ENCODE results near the gene WT1. TPM values are rescaled to one million over a fixed set of nuclear protein-coding genes. Genes with fewer than 3 reads are reported as not detected.

Gene WT1
- total RNA-seq, 4 donors from 2014 or later = 0.52 to 2.7 (median 1.6) TPM; not detected in 1

DNA sequence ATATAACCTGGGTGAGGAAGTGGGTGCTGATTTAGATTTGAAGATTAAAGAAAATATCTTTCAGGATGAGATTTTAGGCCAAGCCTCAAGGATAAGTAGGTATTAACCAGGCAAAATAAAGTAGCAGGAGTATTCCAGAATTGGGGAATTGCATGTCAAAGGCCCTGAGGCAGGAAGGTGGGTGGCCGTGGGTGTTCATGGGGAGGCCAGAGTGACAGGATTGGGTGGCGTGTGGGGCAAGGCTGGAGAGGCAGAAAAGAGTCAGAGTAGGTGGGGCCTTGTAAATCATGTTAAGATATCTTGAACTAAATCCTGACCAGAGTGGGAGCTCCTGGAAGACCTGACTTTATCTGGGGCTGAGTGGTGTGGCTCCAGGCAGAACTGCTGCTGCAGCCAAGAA lies 19.7 kb upstream of the WT1 start:
- Histone ChIP-seq H3K4me3 (no peak overlapping the region), H3K27me3 (peaks cover 12% of the 10 kb centered on the region), H3K27ac (no peak overlapping the region), H3K36me3 (no peaks in the 10 kb centered on the region), H3K4me1 (no peaks in the 10 kb centered on the region), H3K9me3 (no peaks in the 10 kb centered on the region)
- ATAC-seq = no peak
- 65 to 100% methylated on average over 1 to 2 of the region's 2 CpGs for whole genome bisulfite sequencing, 2 donors (ENCODE audit: low coverage in 1 of 2)
- TF ChIP-seq POLR2AphosphoS5 (IDR thresholded peaks at IDR 0.05) = no peak
- TF ChIP-seq POLR2A (IDR thresholded peaks at IDR 0.05) = no peak
- no peak for TF ChIP-seq EP300 (IDR thresholded peaks at IDR 0.05)
- TF ChIP-seq, protein P1, sequence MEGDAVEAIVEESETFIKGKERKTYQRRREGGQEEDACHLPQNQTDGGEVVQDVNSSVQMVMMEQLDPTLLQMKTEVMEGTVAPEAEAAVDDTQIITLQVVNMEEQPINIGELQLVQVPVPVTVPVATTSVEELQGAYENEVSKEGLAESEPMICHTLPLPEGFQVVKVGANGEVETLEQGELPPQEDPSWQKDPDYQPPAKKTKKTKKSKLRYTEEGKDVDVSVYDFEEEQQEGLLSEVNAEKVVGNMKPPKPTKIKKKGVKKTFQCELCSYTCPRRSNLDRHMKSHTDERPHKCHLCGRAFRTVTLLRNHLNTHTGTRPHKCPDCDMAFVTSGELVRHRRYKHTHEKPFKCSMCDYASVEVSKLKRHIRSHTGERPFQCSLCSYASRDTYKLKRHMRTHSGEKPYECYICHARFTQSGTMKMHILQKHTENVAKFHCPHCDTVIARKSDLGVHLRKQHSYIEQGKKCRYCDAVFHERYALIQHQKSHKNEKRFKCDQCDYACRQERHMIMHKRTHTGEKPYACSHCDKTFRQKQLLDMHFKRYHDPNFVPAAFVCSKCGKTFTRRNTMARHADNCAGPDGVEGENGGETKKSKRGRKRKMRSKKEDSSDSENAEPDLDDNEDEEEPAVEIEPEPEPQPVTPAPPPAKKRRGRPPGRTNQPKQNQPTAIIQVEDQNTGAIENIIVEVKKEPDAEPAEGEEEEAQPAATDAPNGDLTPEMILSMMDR (IDR thresholded peaks at IDR 0.05) = no peak

DNA sequence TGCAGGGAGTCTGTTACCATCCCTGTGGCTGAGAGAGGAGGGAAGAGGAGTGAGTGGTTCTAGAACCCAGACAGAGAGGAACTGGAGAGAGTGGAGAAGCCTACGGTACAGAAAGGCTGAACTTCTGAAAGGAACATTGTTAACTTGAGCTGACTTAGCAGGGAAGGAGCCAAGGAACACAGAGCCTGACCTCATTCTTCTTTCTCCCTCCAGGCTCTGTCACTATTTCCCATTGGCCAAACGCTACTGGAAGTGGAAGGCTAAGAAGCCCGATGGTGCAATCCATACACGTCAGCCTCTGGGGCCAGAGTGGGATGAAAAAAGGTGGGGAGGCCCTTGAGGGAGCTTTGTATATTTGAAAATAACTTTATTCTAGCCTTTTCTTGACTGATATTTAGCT lies 16.5 kb upstream of the WT1 start:
- peak; percentile 61 for ATAC-seq
- Histone ChIP-seq H3K4me1 (no peaks in the 10 kb centered on the region), H3K27ac (no peak overlapping the region), H3K36me3 (no peaks in the 10 kb centered on the region), H3K9me3 (no peaks in the 10 kb centered on the region), H3K27me3 (peaks cover 21% of the 10 kb centered on the region), H3K4me3 (no peak overlapping the region)
- WGBS, 2 donors (ENCODE audit: low coverage in 1 of 2) = 56 to 76% methylated on average over 3 to 4 of the region's 4 CpGs
- TF ChIP-seq POLR2A (IDR thresholded peaks at IDR 0.05) = no peak
- no peak for TF ChIP-seq EP300 (IDR thresholded peaks at IDR 0.05)
- TF ChIP-seq POLR2AphosphoS5 (IDR thresholded peaks at IDR 0.05) = no peak
- TF ChIP-seq, protein P1 (IDR thresholded peaks at IDR 0.05) = no peak

DNA sequence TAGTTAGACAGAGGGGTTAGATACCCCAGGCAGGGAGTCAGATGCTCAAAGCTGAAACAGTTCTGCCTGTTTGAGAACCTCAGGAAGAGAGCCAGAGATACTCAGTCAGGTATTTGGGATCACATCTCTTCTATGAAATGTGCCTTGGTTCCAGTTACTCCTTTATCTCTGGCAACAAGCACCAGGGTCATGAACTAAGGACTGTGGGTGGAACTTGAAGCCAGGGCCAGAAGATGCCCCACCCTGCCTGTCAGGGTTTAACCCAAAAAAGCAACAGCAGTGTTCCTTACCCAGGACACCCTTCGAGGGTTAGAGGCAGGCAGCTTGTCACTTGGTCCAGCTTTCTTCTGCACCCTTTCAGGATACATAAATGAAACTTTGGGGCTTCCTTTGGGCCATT lies 15.0 kb upstream of the WT1 start:
- Histone ChIP-seq H3K27ac (no peak overlapping the region), H3K4me1 (no peaks in the 10 kb centered on the region), H3K36me3 (no peaks in the 10 kb centered on the region), H3K9me3 (no peaks in the 10 kb centered on the region), H3K27me3 (peaks cover 28% of the 10 kb centered on the region), H3K4me3 (no peak overlapping the region)
- 100% methylated on average over 1 of the region's 1 CpG; no CpG with 5 or more reads in 1 of the 2 donors for WGBS, 2 donors (ENCODE audit: low coverage in 1 of 2)
- TF ChIP-seq POLR2A (IDR thresholded peaks at IDR 0.05) (no peak), POLR2AphosphoS5 (IDR thresholded peaks at IDR 0.05) (no peak), EP300 (IDR thresholded peaks at IDR 0.05) (no peak)
- TF ChIP-seq, protein P1 (IDR thresholded peaks at IDR 0.05) = no peak
- no peak for ATAC-seq

DNA sequence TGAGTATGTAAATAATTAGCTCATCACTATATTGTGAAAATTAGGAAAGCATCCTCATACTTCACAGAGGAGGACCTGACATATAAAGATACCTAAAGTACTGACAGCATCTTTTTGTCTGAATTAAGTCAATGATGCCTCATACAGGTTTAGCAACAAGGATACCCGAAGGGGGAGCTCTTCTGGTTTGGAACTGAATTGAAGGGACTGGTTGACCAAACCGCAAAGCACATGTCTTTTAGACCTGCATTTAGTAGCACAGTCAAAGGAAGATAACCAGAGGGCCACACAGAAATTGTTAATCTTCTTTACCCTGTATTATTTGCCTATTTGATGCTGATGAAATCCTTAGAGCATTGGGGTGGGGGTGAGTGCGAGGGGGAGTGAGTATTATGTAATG lies 12.9 kb upstream of the WT1 start:
- 34 to 58% methylated on average over 3 of the region's 3 CpGs for WGBS, 2 donors (ENCODE audit: low coverage in 1 of 2)
- no peak for ATAC-seq
- Histone ChIP-seq H3K27ac (no peak overlapping the region), H3K27me3 (peaks cover 43% of the 10 kb centered on the region), H3K36me3 (no peaks in the 10 kb centered on the region), H3K9me3 (no peaks in the 10 kb centered on the region), H3K4me1 (no peaks in the 10 kb centered on the region), H3K4me3 (no peak overlapping the region)
- TF ChIP-seq, protein P1 (IDR thresholded peaks at IDR 0.05) = no peak
- TF ChIP-seq POLR2A (IDR thresholded peaks at IDR 0.05) (no peak), EP300 (IDR thresholded peaks at IDR 0.05) (no peak), POLR2AphosphoS5 (IDR thresholded peaks at IDR 0.05) (no peak)

DNA sequence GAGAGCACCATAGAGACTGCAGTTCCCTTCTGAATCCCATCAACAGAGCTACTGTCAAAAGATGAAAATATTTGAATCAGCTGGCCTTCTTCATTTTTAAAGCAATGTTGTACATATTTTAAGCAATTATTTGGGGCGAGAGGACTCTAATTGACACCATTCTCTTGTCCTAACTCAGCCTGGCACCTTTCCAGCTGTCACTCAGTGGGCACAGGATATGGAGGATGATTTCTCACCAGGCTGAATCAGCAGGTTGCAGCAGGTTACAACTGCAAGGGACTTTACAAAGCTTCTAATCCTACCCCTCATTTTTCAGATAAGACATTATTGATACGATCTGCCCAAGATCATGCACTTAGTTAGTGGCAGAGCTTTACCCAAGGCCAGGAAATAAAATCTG lies 11.9 kb upstream of the WT1 start:
- WGBS, 2 donors (ENCODE audit: low coverage in 1 of 2) = 22% methylated on average over 1 of the region's 2 CpGs; no CpG with 5 or more reads in 1 of the 2 donors
- Histone ChIP-seq H3K36me3 (no peaks in the 10 kb centered on the region), H3K4me1 (no peaks in the 10 kb centered on the region), H3K9me3 (no peaks in the 10 kb centered on the region), H3K27ac (no peak overlapping the region), H3K4me3 (no peak overlapping the region), H3K27me3 (peaks cover 53% of the 10 kb centered on the region)
- TF ChIP-seq POLR2A (IDR thresholded peaks at IDR 0.05) (no peak), POLR2AphosphoS5 (IDR thresholded peaks at IDR 0.05) (no peak), EP300 (IDR thresholded peaks at IDR 0.05) (no peak)
- TF ChIP-seq, protein P1 (IDR thresholded peaks at IDR 0.05) = no peak
- ATAC-seq = no peak

Data from gastroesophageal sphincter (tissue), 4 donors.